Head of caudate nucleus (tissue), 42 donors: ENCODE results near the gene FOXD1.

Source experiments
- DNase-seq, 42 donors: peaks; one replicate each; pipeline versions ENCODE4 v3.0.0 to v3.0.0-alpha.2; 2020 to 2021; ENCODE audit warnings: mixed read lengths in 7 of 42
- intact Hi-C: fragments of 100-400 bp; cut with DNase I; formaldehyde crosslinking; loops from one replicate; pipeline ENCODE4 v1.15.0; 2022

Gene FOXD1

DNA sequence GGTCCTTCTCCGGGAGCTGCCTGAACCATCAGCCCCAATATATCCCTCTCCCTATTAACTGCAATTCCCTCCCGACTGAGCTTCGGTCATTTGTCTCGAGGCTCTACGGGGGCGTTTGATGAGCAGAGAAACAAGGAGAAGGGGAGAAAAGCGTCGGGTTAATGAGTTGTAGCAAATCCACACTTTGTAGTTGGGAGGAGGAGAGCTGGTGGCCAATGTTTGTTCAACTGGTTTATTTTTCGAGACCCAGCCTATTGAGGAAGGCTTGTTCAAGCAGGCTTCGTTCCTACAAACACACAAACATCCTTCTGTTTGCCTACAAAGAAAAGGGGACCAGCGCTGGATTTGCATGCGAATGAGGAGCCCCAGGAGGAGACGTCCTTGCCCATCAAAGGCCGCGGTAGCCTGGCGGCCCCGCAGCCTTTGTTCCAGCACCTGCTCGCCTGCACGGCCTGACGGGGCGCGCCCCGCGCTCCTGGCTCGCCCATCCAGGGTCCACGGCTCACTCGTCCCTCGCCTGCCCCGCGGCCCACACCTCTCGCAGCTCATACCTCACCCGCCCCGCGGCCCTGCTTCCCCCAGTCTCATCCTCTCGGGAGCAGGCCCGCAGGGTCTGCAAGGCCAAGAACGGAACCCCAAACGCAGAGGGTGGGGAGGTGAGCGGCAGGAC lies 4.6 kb downstream of the FOXD1 start:
- intact Hi-C loops: no loop called here
- DNase-seq: no peak

DNA sequence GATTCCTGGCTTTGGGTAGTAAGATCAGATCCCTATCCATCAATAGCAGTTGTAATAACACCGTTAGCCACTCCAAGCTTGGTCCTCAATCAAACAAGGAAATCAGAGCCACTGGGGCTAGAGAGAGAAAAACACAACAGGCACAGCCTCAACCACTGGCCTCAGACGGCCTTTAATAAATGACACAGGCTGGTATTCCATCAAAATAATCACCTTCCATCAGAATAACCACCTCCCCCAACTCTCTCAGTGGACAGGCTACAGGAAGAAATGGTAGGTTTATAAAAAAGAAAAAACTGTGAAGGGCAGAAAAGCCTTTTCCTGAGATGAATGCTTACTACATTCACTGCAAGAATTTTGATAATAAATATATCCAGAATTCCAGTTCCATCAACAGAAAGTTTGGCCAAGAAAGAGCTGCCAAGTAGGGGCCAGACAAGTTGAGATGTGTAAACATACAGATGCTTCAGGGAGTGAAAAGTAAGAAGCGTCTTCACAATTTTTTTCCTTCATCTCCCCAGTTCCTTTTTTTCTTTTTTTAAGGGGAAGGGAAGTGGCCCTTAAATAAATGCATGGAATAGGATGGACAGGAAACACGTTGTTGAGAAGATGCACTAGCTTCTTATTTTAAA lies 5.5 kb downstream of the FOXD1 start:
- intact Hi-C loops: no loop called here
- DNase-seq: no peak

DNA sequence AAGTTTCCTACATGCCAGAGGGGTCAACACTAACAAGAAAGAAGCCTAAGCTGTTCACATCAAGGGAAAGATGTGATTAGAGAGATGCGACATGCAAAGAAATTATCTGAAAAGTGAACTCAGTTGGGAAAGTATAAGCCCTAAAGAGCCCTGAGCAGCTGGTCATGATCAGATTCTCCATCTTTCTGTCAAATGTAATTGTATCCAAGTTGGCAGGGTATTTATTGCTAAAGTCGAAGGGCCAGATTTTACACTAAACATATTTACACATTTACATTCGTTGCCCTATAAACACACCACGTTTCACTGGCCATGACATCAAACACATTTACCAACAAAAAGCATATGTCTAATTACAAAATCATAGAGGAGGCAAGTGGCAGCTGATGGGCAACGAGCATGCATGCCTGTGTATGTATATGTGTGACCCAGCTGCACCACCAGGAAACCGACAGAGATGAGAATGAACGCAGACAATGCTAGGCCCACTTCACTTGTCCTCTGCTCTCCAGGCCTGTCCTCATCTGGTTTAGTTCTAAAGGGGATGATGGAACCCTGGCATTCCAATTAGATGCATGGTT lies 6.3 kb downstream of the FOXD1 start:
- no peak for DNase-seq
- intact Hi-C loops: no loop called here

DNA sequence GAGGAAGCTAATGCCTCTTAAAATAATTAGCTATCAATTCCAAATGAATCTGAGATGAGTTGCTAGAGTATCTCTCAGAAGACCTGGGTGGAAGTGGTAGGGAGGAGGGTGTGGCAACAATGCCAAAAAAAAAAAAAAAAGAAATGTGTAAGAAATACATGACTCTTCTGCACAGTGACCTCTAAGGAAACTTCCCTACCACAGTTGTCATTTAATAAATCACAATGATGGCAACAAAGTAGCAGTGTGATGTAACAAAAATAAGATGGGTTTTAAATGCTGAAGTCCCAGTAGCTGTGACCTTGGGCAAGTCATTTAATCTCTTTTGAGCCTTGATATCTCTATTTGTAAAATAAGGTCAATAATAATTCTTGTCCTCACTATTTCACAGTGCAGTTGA lies 7.2 kb downstream of the FOXD1 start:
- no peak for DNase-seq
- intact Hi-C loops: no loop called here

DNA sequence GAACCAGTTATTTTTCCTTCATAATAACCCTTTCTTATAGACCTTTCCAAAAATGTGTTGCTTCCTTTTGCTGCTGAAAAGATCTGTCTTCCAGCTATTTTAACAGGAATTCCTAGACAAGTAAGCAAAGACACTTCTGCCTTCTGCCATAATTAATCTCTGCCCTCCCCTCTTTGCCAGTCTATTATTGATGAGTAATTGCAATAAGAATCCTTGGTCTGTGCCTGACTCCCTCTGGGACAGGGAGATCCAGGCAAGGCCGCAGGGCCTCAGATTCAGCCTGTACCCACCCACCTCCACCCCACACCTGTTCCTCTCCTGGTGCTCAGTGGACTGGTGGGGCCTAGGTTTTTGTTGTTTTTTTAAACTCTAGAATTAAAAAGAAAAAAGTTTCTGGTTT lies 8.3 kb downstream of the FOXD1 start:
- intact Hi-C loops: no loop called here
- DNase-seq: no peak

DNA sequence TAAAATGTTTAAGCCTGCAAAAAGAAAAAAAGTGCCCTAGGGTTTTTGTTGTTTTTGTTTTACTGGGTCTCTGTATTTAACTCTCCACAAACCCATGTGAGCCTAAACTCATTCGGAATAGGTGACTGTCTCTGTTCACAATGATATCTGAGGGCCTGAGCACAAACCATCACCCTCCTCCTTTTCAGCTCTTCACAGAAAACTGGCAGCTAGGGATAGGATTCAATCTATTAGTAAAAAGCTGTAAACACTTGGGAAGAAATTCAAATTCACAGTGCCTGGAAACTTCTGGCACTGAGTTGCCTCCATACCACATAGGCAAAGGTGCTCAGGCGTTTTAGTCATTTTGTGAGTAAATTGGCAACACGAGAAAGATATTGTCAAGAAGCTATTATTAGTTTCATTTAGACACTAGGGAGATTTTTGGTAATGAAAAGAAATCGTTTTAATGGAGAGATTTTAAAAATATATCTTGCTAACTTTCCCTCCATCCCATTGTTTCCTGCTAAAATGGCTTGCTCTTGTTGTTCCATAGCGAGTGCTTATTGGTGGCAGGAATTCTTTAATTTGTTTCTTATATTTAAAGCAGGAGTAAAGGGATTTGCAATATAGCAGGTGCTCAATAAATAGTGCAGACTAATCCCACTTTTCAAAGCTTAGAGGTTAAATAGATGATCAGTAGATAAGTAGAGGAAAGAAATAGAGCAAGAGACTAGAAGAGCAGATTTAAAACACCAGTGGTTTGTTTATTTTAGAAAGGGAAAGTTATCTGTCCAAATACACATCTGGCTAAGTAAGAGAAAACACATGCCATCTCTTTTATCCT lies 9.7 kb downstream of the FOXD1 start:
- DNase-seq: no peak
- intact Hi-C loops: no loop called here

DNA sequence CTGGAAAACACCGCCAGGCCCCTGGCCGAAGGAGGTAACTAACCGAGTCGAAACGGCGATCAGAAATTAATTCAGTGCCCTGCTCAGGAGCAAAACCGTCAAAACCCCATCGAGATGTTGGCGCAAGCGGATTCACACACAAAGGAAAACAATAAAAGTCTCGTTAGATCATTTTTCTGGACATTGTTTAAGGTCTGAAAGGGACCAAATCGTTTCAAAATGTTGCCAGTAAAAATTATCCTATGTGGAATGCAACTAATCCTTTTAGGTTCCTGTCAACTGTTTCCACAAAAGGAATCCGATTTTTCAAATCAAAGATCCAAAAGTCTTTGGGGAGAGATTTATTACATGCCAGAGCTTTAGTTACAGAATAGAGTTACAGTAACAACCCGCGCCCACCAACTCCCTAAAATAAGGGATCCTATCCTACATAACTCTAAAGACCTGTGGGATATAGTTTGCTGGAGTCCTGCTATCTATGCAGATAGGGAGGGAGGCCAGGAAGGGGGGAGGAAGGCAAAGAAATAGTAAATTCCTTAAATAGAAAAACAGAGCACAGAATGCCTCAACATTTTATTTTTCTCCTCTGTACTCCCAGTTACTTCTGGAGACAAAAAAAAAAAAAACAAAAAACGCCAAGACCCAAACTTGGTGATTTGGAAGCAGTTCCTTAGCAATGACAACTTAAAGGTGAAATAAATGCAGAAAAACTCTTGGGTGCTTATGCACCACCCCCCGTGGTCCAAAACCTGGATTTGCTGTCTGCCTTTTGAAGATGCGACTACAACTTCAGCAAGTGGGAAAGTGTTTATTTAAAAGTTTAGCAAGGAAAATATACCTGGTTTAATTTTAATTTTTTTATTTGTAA lies 10.6 kb downstream of the FOXD1 start:
- no peak for DNase-seq
- intact Hi-C loops: no loop called here

DNA sequence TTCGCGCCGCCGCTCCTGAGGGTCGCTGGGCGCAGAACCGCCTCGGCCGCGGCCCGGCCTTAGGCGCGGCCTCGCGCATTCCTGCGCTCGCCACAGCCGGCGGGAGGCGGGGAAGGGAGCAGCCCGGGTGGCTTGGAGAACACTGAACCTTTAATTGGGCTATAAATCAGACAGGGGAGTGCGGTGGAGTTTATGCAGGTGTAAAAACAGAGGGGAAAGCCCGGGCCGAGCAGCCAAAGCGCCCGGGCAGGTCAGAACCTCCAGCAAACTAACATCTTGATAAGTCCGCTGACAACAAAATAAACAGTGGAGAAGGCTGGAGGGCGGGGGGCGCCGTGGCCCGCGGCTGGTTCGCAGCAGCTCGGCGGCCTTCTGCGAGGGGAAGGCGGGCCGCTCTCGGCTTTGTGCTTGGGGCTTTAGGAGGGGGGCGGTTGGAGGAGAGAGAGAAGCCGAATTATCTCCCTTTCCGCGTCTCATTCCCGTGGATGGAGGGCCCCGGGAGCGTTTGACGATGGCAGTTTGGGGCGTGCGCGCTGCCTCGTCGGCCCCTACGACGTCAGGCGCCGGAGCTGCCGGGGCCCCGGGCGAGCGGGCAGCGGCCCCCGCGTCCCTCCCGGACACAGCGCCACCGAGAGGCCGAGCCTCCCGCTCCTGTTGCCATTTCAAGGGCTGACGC lies 11.3 kb downstream of the FOXD1 start:
- intact Hi-C loops: no loop called here
- no peak for DNase-seq

DNA sequence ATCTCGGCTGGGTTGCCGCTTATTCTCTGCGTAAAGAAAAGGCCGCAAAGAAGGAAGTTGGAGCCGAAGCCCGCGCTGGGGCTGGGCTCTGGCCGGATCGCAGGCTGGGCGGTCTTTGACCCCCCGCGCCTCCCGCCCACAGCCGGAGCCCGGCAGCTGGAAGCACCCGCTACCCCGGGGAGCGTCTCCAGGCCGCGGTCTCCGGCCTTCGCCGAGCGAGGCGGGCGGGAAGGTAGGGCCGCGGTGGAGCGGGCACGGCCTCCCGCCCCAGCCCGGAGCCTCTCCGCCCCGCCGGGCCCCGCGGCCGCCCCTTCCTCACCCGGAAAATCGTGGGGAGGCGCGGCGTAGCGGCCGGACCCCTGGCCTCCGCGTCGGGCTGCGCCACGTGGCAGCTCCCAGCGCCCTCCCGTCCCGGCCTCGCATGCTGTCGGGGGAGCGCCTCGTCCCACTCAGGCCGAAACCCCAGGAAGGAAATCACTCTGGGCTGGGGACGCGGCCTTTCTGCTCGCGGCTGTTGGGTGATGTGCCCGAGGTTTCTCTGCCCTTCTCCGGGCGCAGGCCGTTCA lies 12.0 kb downstream of the FOXD1 start:
- DNase-seq: no peak
- intact Hi-C loops: no loop called here

DNA sequence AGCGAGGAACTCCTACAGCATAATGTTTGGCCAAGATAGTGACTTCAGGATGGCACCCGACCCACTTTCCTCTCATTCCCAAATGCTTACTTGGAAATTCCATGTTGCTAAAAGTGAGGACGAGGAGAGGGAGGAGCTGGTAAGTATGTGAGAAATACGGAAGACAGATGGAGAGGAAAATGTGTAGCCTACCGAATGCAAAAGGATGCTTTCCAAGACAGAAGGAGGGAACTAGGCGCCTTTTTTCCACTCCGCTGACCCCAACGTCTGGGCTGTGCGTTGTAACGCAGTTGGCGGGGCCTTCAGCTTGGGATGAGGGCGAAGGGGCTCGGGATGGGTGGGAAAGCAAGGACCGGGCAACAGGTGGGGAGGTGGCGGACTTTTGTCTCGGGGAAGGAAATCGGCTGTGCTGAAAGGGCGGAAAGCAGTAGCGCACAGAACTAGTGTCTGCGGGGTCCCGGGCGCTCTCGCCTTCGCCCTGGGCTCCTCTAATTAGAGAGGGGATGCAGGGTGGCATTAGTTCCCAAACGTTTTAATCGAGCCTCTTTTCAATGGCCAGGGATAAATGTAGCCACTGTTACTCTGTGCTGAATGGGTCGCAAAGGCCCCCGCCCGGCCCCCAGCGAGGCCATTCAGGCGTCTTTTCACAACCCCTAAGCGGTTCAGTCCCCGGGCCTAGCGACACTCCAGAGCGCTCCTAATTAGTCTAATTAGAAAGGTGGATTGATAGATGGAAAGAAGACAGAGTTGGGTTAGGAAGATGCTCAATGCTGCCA lies 12.6 kb downstream of the FOXD1 start:
- no peak for DNase-seq
- intact Hi-C loops: no loop called here

DNA sequence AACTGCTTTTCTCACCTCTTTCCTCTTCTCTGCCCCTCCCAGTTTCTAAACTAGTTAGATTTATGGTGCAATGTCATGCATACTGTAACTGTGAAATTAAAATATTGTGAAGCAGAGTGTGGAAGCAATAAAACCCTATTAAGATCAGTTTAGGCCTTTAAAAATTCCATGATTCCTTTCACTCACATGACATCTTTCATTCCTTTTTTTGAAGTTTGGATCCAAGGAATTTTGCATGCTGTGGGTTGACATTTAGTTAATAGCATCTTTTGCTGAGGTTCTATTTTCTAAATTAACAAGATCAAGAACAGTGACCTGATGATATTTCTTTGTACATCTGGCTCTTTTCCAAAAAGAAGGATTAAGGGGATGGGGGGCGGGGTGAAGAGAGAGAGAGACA lies 13.7 kb downstream of the FOXD1 start:
- intact Hi-C loops: no loop called here
- no peak for DNase-seq

DNA sequence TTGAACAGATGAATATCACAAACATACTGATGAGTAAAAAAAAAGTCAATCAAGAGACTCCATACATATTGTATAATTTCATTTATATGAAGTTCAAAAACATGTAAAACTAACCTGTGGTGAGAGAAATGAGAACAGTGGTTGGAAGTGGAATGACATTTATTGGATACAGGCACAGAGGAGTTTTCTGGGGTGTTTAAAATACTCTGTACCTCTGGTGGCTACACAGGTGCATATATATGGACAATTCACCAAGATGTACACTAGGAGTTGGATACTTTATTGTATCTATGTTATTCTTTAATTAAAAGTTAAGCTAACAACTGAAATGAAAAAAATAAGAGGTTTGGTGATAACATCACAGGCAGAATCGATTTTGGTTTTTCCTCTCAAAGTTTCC lies 14.1 kb downstream of the FOXD1 start:
- intact Hi-C loops: no loop called here
- DNase-seq: no peak

DNA sequence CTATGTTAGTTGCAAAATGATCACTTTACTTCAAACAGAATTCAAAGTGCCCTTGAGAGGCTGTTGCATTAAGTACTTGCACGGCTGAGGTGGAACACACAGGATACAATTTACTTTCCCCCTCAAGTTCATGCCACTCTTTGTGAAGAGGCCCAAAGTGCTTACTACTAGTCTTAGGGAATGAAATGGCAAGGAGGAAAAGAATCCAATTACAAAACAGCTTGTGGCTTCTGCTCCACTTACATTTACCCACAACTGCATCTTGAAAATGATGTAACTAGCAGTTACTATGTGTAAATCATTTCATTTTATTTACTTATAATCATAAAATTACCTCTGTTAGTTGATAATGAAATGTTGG lies 14.6 kb downstream of the FOXD1 start:
- intact Hi-C loops: no loop called here
- DNase-seq: no peak

DNA sequence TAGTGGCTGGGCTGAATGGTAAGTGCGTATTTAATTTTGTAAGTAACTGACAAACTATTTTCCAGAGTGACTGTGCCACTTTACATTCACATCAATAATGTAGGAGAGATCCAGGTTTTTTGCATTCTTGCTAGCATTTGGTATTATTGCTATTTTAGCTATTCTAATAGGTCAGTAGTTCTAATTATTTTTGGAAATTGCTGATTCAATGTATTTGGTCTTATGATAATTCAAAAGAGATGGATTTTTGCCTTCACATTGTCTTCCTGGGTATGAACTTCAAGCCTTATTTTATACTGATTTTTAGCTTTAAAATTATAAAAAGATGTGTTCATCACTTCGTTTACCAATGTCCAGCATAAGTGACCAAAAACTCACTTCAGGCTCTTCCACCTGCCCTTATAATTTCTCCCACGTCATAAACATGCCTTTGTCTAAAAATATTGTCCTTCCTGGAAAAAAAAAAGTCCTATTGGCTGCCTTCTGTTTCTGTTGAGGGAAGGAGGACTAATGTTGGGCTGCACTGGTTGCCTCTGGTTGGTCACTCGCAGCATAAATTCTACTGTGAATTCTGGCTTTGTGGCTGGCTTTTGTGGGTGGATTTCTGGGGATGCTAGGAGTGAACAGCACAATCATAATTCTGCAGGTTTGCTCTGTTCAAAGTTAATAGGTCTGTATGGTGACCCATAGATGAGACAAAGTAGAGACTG lies 15.2 kb downstream of the FOXD1 start:
- DNase-seq: no peak
- intact Hi-C loops: no loop called here

DNA sequence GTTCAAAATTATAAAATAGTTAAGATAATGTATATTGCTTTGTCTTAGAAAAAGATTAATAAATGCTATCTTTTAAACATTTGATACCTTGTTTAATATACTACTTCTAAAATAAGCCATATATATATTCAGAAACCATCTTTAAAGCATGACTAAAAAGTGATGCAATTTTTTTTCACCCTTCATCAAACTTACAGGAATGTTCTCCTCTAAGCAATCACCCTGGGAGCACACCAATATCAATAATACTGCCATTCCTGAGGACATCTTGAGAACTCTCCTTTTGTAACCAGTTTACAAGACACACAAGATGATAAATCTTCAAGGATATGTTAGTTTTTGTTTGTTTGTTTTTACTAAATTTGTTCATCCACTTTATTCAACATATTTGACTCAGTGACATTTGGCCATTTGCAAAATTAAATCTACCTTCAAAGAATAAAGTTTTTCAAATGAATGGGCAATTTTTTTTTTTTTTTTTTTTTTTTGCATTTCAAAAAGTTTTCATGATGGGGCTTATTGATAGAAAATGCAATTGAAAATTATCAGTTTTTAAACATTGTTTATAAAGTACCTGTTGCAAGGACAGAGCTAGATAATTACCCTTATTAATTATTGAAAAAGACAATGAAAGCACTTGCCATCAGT lies 17.2 kb downstream of the FOXD1 start:
- intact Hi-C loops: no loop called here
- no peak for DNase-seq

DNA sequence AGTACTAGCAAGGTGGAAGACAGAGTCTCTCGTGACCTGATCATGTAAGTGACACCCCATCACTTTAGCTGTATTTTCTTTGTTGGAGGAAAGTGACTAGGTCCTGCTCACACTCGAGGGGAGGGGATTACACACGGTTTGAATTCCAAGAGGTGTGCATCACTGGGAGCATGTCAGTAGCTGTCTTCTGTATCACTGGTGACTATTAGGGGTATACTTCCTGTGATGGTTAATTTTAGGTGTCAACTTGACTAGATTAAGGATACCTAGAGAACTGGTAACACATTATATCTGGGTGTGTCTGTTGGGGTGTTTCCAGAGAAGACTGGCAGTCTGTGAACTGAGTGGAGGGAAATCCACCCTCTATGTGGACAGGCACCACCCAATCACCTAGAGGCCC lies 22.5 kb downstream of the FOXD1 start:
- DNase-seq: no peak
- intact Hi-C loops: no loop called here

DNA sequence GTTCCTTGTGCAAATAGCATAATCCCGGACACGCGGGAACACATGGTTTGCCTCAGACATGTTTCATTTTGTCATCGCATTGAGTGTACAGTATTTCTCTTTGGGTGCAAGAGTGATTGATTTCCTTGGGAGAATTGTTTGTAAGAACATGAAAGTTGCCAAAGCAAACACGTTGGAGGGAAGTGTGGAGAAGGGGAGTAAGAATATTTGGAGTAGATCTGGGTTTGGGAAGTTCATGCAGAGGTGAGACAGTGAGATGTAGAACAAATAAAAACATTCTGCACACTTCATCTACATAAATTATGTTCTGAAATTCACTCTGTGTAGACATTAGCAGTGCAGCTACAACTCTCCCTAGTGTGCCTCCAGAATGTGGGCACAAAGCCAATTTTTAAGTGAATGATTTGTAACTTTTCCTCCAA lies 24.0 kb downstream of the FOXD1 start:
- intact Hi-C loops: no loop called here
- DNase-seq: no peak
